Urothelium cell line (cell line): ENCODE measurements around the gene CMBL.
"Not testable (repeated sequence)": the region's sequence is repeated elsewhere in the genome, so short reads cannot be mapped to it uniquely, and the experiment has no call there.

Experiments
- DNase-seq: peaks from one replicate; pipeline ENCODE4 v3.0.0; 2011; ENCODE audit warnings: low spot score, mixed read lengths
- FAIRE-seq: peaks from 2 replicates; lab custom pipeline; 2011; peaks lifted over from hg19 to GRCh38; lab: Jason Lieb, UNC

CMBL gene

GRCh38 chr5:10307206-10308148 lies at the start of gene CMBL:
TSS of gene CMBL (minus strand) at chr5:10307902. CDS start at chr5:10290762, 17,140 bp downstream.
- DNase-seq (peak; percentile 61), FAIRE-seq (no peak)

- no peak for FAIRE-seq
- no peak for DNase-seq
Observed at GRCh38 chr5:10355071-10355889, 47.6 kb upstream of the CMBL start.

DNA sequence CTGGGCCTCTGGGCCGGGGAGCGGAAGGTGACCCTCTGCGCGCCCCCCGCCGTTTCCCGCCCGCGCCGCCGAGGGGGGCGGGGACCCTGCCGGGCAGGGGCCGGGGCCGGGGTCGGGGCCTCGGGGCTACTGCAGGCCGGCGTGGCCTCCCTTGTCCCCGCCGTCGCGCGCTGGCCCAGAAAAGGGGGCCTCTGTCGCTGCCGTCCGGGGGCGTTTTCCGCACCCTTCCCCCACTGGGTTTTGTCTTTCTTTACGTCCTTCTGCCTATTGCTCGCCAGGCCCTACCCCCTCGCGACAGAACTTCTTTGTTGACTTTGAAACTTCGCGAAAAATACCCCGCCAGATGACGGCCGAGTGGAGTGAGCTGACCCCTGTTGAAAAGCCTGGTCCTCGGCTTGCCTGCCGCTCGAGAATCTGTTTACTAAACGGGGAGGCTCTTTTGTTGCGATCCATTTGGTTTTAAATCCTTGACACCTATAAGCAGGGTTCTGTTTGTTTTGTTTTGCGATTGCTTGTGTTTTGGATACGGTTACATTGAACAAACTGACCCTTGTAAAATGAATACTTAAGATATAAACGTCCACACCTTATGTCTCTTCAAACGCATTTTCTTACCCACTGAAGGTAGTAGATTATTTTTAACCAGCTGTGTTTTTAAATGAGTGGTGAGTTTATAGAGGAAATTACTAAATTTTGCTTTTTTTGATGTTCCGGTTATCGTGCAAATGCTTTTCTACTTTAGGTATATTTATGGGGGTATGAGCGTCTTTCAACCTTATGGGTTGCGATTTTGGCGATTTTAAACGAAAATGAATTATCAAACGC lies 46.6 kb upstream of the CMBL start:
- peak; percentile 41 for DNase-seq
- no peak for FAIRE-seq

DNA sequence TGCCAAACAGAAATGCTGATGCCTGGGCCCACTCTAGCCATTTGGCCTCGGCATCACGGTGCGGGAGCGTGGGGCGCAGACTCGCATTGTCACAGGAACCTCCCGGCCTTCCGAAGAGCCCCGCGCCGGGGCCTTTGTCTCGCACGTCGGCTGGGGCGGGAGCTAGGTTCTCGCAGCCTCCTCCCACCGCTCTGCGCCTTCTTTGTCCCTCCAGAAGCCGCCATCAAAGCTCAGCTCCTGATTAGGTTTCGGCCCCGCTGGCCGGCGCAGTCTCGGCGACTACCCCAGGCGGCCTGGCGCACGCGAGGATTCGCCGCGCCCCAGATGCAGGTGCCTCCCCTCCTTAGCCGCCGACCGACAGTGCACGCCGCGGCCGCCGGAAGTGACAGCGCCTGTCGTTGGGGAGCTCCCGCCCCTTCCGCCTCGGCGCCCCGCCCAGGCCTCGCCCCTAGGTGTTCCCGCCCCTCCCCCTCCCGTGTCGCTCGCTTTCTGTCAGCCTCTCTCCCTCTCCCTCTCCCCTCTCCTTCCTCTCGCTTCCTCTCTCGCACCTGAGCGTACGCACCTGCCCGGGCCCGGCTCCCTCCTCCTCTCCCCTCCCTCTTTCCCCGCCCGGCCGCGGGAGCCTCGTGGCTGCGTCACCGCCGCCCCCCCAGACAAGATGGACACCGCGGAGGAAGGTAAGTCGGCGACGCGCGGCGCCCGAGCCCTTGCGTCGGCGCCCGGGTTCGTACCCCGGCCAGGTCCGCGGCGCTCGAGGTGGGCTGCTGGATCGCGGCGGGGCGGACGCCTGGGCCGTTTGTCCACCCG lies 45.7 kb upstream of the CMBL start, which contains the start of gene MARCHF6:
TSS of gene MARCHF6 (plus strand) at position 455 of the 807 bp plus-strand sequence. CDS start at position 659, 204 bp downstream.
- FAIRE-seq, result peak; percentile 82
- DNase-seq, result peak; percentile 96

DNA sequence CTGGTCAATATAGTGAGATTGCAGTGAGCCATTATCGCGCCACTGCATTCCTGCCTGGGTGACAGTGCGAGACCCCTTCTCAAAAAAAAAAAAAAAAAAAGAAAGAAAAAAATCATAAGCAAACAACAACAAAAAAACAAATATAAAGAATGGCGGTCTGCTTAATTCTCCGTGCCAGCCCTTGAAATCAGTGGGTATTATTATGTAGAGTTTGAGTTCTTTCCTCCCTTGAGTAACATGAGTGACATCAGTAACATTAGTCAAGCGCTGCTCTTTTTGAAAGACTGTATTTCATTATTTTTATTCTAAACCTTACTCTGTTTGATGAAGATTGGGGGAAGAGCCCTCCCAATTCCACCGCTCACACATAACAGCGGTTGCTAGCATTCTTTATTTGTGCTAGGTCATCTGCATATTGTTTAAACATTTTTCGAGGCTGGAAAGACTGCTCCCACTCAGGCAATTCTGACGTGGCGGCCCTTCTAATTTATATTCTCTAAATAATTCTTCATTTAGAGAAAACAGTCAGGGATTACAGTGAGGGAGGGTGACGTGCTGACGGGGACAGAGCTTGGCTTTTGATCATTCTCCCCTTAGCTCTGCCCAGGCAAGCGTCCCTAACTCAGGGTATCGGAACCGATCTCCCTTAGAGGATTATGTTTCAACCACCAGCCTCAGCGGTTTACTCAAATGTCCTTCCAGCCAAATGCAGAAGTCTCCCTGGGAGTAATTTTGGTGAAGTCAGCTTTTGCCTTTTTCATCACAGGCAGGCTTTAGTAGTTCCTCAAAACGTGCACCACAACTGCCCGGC lies 44.9 kb upstream of the CMBL start:
- peak; percentile 30 for DNase-seq
- FAIRE-seq, result no peak

DNA sequence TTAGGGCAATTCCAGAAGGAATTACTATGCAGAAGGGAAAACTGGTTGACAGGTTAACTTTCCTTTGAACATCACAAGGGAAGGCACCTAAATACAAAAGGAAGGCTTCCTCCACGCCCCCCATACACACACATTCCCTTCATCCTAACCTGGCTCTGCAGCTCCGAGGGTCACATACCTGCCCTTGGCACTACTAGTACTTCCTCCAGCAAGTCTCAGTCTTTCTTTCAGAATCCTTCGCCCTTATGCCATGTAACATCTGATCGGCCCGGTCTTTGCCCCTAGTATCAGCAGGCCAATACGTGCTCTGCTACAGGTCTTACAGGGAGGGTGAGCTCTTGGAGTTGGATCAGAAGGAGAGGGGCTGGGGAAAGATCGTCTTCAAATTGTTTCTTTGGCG lies 44.2 kb upstream of the CMBL start:
- no peak for FAIRE-seq
- DNase-seq, result no peak

GRCh38 chr5:10351199-10351905 lies 43.6 kb upstream of the CMBL start:
- DNase-seq, result peak; percentile 31
- no peak for FAIRE-seq

DNA sequence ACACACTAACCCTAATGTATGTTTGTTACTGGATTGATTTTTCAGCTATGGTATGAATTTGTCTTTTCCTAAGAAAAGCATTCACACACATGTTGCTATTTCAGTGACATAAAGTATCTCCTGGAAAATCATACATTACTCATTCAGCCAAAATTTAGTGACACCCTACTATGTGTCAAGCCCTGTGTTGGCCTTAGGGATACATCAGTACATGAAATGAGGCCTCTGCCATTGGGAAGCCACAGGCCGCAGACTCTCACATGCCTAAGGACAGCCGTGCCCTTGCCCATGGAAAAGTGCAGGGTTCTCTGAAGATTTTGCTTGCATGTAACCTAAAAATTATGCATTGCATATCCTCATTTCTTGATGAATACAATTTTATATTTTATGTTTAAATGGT lies 40.6 kb upstream of the CMBL start:
- FAIRE-seq (no peak), DNase-seq (no peak)

- not testable (repeated sequence) for FAIRE-seq, DNase-seq
Observed at GRCh38 chr5:10344461-10345106, 36.9 kb upstream of the CMBL start.

- FAIRE-seq (no peak), DNase-seq (no peak)
Observed at GRCh38 chr5:10343486-10343885, 35.8 kb upstream of the CMBL start.

GRCh38 chr5:10339958-10340357 lies 32.3 kb upstream of the CMBL start:
- DNase-seq (no peak), FAIRE-seq (no peak)

DNA sequence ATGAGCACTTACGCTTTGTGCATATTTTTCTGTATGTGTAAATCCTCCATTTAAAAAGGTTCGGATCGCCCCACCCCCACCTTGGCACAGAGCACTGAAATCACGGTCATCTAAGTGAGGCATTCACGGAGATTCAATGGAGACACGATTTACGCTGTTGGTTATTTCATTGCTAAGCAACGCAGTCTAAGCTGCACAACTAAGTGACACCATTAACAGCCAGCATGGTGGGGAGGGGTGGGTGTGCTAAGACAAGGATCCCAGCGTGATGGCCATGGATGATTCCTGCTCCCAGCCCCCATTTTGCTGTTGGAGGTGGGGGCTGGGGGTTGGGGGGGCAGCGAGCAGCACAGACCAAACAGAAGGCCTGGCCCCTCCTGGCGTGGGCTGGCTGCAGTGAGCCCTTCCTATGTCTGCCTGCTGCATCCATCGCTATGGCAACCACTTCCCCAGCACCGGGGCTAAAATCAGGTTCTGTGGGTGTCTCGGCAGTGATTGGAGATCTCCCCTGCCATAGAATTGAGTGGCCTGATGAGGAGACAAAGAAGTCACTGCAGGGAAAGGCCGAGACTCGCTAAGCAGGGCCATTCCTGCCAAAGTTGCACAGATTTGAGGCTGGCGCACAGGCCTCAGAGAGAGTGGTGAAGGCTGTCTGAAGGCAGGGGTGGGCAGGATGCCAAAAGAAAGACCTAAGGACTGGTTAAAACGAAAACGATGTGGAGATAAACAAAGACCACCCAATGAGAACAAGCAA lies 31.5 kb upstream of the CMBL start:
- DNase-seq, result no peak
- FAIRE-seq, result no peak

- no peak for DNase-seq
- FAIRE-seq, result no peak
Observed at GRCh38 chr5:10338686-10339057, 31.0 kb upstream of the CMBL start.

GRCh38 chr5:10337986-10338385 lies 30.3 kb upstream of the CMBL start:
- no peak for DNase-seq
- FAIRE-seq, result no peak

GRCh38 chr5:10337107-10337506 lies 29.4 kb upstream of the CMBL start:
- no peak for FAIRE-seq
- no peak for DNase-seq

DNA sequence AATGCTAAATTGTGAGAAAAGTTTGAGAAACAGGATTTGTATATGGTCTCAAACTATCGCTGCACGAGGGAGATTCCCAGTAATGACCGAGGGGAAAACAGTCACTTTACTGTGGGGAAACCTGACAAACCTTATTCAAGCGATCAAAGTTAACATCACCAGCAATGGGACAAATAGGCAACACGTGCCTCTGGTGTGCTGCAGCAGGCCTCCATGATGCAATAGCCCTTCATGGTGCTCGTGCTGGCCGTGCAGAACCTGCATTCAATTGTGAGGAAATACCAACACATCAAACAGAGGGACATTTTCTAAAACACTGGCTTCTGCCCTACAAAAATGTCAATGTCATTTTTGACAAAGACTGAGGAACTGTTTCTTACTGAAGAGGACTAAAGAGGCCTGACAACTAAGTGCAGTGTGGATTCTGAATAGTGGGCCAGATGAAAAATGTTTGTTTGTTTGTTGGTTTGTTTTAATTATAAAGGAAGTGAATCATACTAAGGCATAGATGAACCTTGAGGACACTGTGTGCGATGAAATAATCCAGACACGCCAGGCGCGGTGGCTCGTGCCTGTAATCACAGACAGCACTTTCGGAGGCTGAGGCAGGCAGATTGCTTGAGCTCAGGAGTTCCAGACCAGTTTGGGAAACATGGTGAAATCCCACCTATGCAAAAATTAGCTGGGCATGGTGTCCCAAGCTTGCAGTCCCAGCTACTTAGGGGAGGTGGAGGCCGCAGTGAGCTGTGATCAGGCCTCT lies 28.2 kb upstream of the CMBL start:
- DNase-seq, result no peak
- FAIRE-seq, result no peak

- FAIRE-seq (no peak), DNase-seq (no peak)
Observed at GRCh38 chr5:10334831-10335230, 27.1 kb upstream of the CMBL start.
